ENCODE results near the gene SORCS2. TPM values are rescaled to one million over a fixed set of nuclear protein-coding genes. Genes with fewer than 3 reads are reported as not detected.

SORCS2 gene
- total and polyA plus RNA-seq, 2 experiments from 2014 or later = 0.92 to 6.9 TPM

GRCh38 chr4:7299908-7300710 is 107.8 kb downstream of the SORCS2 start:
- Histone ChIP-seq H3K4me3 (no peak overlapping the region), H3K27me3 (no peaks in the 10 kb centered on the region), H3K9me3 (ENCODE audit: low read depth) (no peaks in the 10 kb centered on the region), H3K36me3 (no peaks in the 10 kb centered on the region), H3K27ac (no peak overlapping the region), H3K4me1 (ENCODE audit: low read depth) (no peaks in the 10 kb centered on the region)
- DNase-seq (ENCODE audit: low read depth in 1 of 2, low spot score in 1 of 2) = no peak
- no peak for TF ChIP-seq CTCF (IDR thresholded peaks at IDR 0.05; ENCODE audit: low read depth, low read length)

GRCh38 chr4:7300711-7301095 is 108.4 kb downstream of the SORCS2 start:
- Histone ChIP-seq H3K4me1 (ENCODE audit: low read depth) (no peaks in the 10 kb centered on the region), H3K36me3 (no peaks in the 10 kb centered on the region), H3K27me3 (no peaks in the 10 kb centered on the region), H3K4me3 (no peak overlapping the region), H3K9me3 (ENCODE audit: low read depth) (no peaks in the 10 kb centered on the region), H3K27ac (no peak overlapping the region)
- no peak for DNase-seq (ENCODE audit: low read depth in 1 of 2, low spot score in 1 of 2)
- TF ChIP-seq CTCF (IDR thresholded peaks at IDR 0.05; ENCODE audit: low read depth, low read length) = no peak

GRCh38 chr4:7301126-7301785 is 108.9 kb downstream of the SORCS2 start:
- no peak overlapping the region for H3K27ac ChIP-seq
- no peak for TF ChIP-seq CTCF (IDR thresholded peaks at IDR 0.05; ENCODE audit: low read depth, low read length)
- H3K4me1 ChIP-seq (ENCODE audit: low read depth) = no peaks in the 10 kb centered on the region
- no peaks in the 10 kb centered on the region for H3K27me3 ChIP-seq
- H3K9me3 ChIP-seq (ENCODE audit: low read depth) = no peaks in the 10 kb centered on the region
- DNase-seq (ENCODE audit: low read depth in 1 of 2, low spot score in 1 of 2) = no peak
- no peaks in the 10 kb centered on the region for H3K36me3 ChIP-seq
- no peak overlapping the region for H3K4me3 ChIP-seq

GRCh38 chr4:7301846-7302630 is 109.7 kb downstream of the SORCS2 start:
- H3K27ac ChIP-seq = no peak overlapping the region
- H3K9me3 ChIP-seq (ENCODE audit: low read depth) = no peaks in the 10 kb centered on the region
- no peaks in the 10 kb centered on the region for H3K27me3 ChIP-seq
- H3K4me3 ChIP-seq = no peak overlapping the region
- H3K4me1 ChIP-seq (ENCODE audit: low read depth) = no peaks in the 10 kb centered on the region
- H3K36me3 ChIP-seq = no peaks in the 10 kb centered on the region
- no peak for DNase-seq (ENCODE audit: low read depth in 1 of 2, low spot score in 1 of 2)
- no peak for TF ChIP-seq CTCF (IDR thresholded peaks at IDR 0.05; ENCODE audit: low read depth, low read length)

GRCh38 chr4:7302781-7303404 is 110.6 kb downstream of the SORCS2 start:
- Histone ChIP-seq H3K9me3 (ENCODE audit: low read depth) (no peaks in the 10 kb centered on the region), H3K27ac (no peak overlapping the region), H3K4me3 (no peak overlapping the region), H3K27me3 (no peaks in the 10 kb centered on the region), H3K4me1 (ENCODE audit: low read depth) (no peaks in the 10 kb centered on the region), H3K36me3 (no peaks in the 10 kb centered on the region)
- no peak for DNase-seq (ENCODE audit: low read depth in 1 of 2, low spot score in 1 of 2)
- TF ChIP-seq CTCF (IDR thresholded peaks at IDR 0.05; ENCODE audit: low read depth, low read length) = no peak

Data from cardiac muscle cell (in vitro differentiated cells and primary cell).